DOHH2 (cell line): ENCODE results near the gene HADHA.

Source experiments
- CTCF ChIP-seq: fragments of 200-600 bp; sonication (generic); IDR thresholded peaks from one replicate; pipeline ENCODE4 v1.5.1; 2014; ENCODE audit warnings: antibody characterized with exemption, mild to moderate bottlenecking, low read depth, low read length; ENCODE audit not compliant: poor library complexity, severe bottlenecking
- EZH2phosphoT487 ChIP-seq: fragments of 200-600 bp; sonication (generic); IDR thresholded peaks from 2 replicates; pipeline ENCODE4 v1.6.1; 2017; ENCODE audit warnings: borderline replicate concordance, mild to moderate bottlenecking, antibody characterized with exemption, low read length, moderate library complexity, mixed read lengths

- TF ChIP-seq CTCF: no peak
- TF ChIP-seq EZH2phosphoT487: no peak
Observed at GRCh38 chr2:26178246-26178645, 66.2 kb downstream of the HADHA start.
